PFSK-1 (cell line): ENCODE data around the gene CTNS.

Source experiments
- FOXP2 ChIP-seq: optimal IDR thresholded peaks from 2 replicates; pipeline ENCODE3; 2011; ENCODE audit warnings: borderline replicate concordance, control low read depth, inconsistent platforms; ENCODE audit not compliant: insufficient read depth; ENCODE audit errors: extremely low read length, extremely low read depth
- POLR2AphosphoS5 ChIP-seq: IDR thresholded peaks from 2 replicates; pipeline ENCODE4 v1.6.1; 2012; ENCODE audit warnings: low read depth, mild to moderate bottlenecking, control low read depth, low read length, moderate library complexity
- REST ChIP-seq, 2 experiments: IDR thresholded peaks; 2 replicates each; pipeline versions ENCODE4 v1.6.1 to v1.8.0; 2011 to 2012; ENCODE audit warnings: low read depth in 2 of 2, low read length in 2 of 2, control low read depth in 1 of 2, inconsistent platforms in 1 of 2, mild to moderate bottlenecking in 1 of 2, moderate library complexity in 1 of 2; ENCODE audit not compliant: insufficient read depth in 1 of 2
- TAF1 ChIP-seq: IDR thresholded peaks from 2 replicates; pipeline ENCODE4 v1.6.1; 2012; ENCODE audit warnings: low read length, control low read depth, borderline replicate concordance; ENCODE audit not compliant: insufficient read depth

- TF ChIP-seq TAF1 (no peak), POLR2AphosphoS5 (no peak), REST (IDR thresholded peaks at IDR 0.05; ENCODE audit: insufficient read depth in 1 of 2, low read depth in 2 of 2, low read length in 2 of 2) (no peak), FOXP2 (no peak)
Observed at GRCh38 chr17:3666516-3666915, 30.0 kb downstream of the CTNS start.
